ENCODE data around the gene SPTBN4. TPM values are rescaled to one million over a fixed set of nuclear protein-coding genes. Genes with fewer than 3 reads are reported as not detected.

SPTBN4 gene
- total RNA-seq, 1 donor from 2014 or later = 0.41 TPM

- no peak overlapping the region for H3K27ac Mint-ChIP-seq (ENCODE audit: unreplicated experiment)
Observed at GRCh38 chr19:40457048-40457447, 9.8 kb upstream of the SPTBN4 start.

GRCh38 chr19:40457953-40458596 lies 8.7 kb upstream of the SPTBN4 start:
- Histone ChIP-seq H3K4me3 (ENCODE audit: insufficient read depth, low read depth, low read length) (no peak overlapping the region), H3K36me3 (ENCODE audit: insufficient read depth, low read length) (no peaks in the 10 kb centered on the region), H3K4me1 (ENCODE audit: insufficient read depth, low read length) (no peaks in the 10 kb centered on the region), H3K9ac (ENCODE audit: low read length) (no peak overlapping the region), H2AFZ (ENCODE audit: low read depth, low read length) (no peak overlapping the region), H3K4me2 (ENCODE audit: low read length) (no peak overlapping the region), H4K20me1 (ENCODE audit: insufficient read depth, low read length) (no peaks in the 10 kb centered on the region), H3K9me3 (ENCODE audit: insufficient read depth, low read depth, low read length) (no peaks in the 10 kb centered on the region), H3K79me2 (ENCODE audit: insufficient read depth, low read length) (no peaks in the 10 kb centered on the region), H3K27me3 (ENCODE audit: insufficient read depth, low read length) (no peaks in the 10 kb centered on the region), H3K27ac (ENCODE audit: low read depth, low read length) (no peak overlapping the region)
- no peaks in the 10 kb centered on the region for H3K36me3 Mint-ChIP-seq (ENCODE audit: low read depth, unreplicated experiment)
- no peaks in the 10 kb centered on the region for H3K27me3 Mint-ChIP-seq (ENCODE audit: low read depth, unreplicated experiment)
- H3K9me3 Mint-ChIP-seq (ENCODE audit: unreplicated experiment) = no peaks in the 10 kb centered on the region
- DNase-seq (ENCODE audit: low read depth) (no peak), FAIRE-seq (no peak)
- H3K4me3 Mint-ChIP-seq (ENCODE audit: unreplicated experiment) = no peak overlapping the region
- TF ChIP-seq EZH2 (IDR thresholded peaks at IDR 0.05; ENCODE audit: insufficient read depth, low read length) (no peak), CTCF (IDR thresholded peaks at IDR 0.05; ENCODE audit: insufficient read depth, low read depth, low read length) (no peak)
- no peaks in the 10 kb centered on the region for H3K4me1 Mint-ChIP-seq (ENCODE audit: low read depth, unreplicated experiment)
- no peak overlapping the region for H3K27ac Mint-ChIP-seq (ENCODE audit: unreplicated experiment)

More at GRCh38 chr19:40457048-40457447, 9.8 kb upstream of the SPTBN4 start:
- H3K4me3 Mint-ChIP-seq (ENCODE audit: unreplicated experiment) = no peak overlapping the region
- no peak for TF ChIP-seq CTCF (IDR thresholded peaks at IDR 0.05; ENCODE audit: insufficient read depth, low read depth, low read length)
- TF ChIP-seq EZH2 (IDR thresholded peaks at IDR 0.05; ENCODE audit: insufficient read depth, low read length) = no peak
- no peaks in the 10 kb centered on the region for H3K9me3 ChIP-seq (ENCODE audit: insufficient read depth, low read depth, low read length)
- DNase-seq (ENCODE audit: low read depth) = no peak
- H3K4me3 ChIP-seq (ENCODE audit: insufficient read depth, low read depth, low read length) = no peak overlapping the region
- no peaks in the 10 kb centered on the region for H3K9me3 Mint-ChIP-seq (ENCODE audit: unreplicated experiment)
- no peaks in the 10 kb centered on the region for H4K20me1 ChIP-seq (ENCODE audit: insufficient read depth, low read length)
- H3K9ac ChIP-seq (ENCODE audit: low read length) = no peak overlapping the region
- no peak for FAIRE-seq
- H3K36me3 Mint-ChIP-seq (ENCODE audit: low read depth, unreplicated experiment) = no peaks in the 10 kb centered on the region
- H3K4me1 ChIP-seq (ENCODE audit: insufficient read depth, low read length) = no peaks in the 10 kb centered on the region
- no peaks in the 10 kb centered on the region for H3K36me3 ChIP-seq (ENCODE audit: insufficient read depth, low read length)
- H3K27me3 Mint-ChIP-seq (ENCODE audit: low read depth, unreplicated experiment) = no peaks in the 10 kb centered on the region
- no peaks in the 10 kb centered on the region for H3K4me1 Mint-ChIP-seq (ENCODE audit: low read depth, unreplicated experiment)
- H3K27me3 ChIP-seq (ENCODE audit: insufficient read depth, low read length) = no peaks in the 10 kb centered on the region
- H3K79me2 ChIP-seq (ENCODE audit: insufficient read depth, low read length) = no peaks in the 10 kb centered on the region
- H3K4me2 ChIP-seq (ENCODE audit: low read length) = no peak overlapping the region
- no peak overlapping the region for H3K27ac ChIP-seq (ENCODE audit: low read depth, low read length)
- no peak overlapping the region for H2AFZ ChIP-seq (ENCODE audit: low read depth, low read length)

- Histone ChIP-seq H3K4me1 (ENCODE audit: insufficient read depth, low read length) (no peaks in the 10 kb centered on the region), H3K9ac (ENCODE audit: low read length) (no peak overlapping the region), H3K4me3 (ENCODE audit: insufficient read depth, low read depth, low read length) (no peak overlapping the region), H2AFZ (ENCODE audit: low read depth, low read length) (no peak overlapping the region), H3K9me3 (ENCODE audit: insufficient read depth, low read depth, low read length) (no peaks in the 10 kb centered on the region), H4K20me1 (ENCODE audit: insufficient read depth, low read length) (no peaks in the 10 kb centered on the region), H3K27me3 (ENCODE audit: insufficient read depth, low read length) (no peaks in the 10 kb centered on the region), H3K79me2 (ENCODE audit: insufficient read depth, low read length) (no peaks in the 10 kb centered on the region), H3K36me3 (ENCODE audit: insufficient read depth, low read length) (no peaks in the 10 kb centered on the region), H3K4me2 (ENCODE audit: low read length) (no peak overlapping the region), H3K27ac (ENCODE audit: low read depth, low read length) (no peak overlapping the region)
- Mint-ChIP-seq H3K36me3 (ENCODE audit: low read depth, unreplicated experiment) (no peaks in the 10 kb centered on the region), H3K4me1 (ENCODE audit: low read depth, unreplicated experiment) (no peaks in the 10 kb centered on the region), H3K27me3 (ENCODE audit: low read depth, unreplicated experiment) (no peaks in the 10 kb centered on the region), H3K9me3 (ENCODE audit: unreplicated experiment) (no peaks in the 10 kb centered on the region), H3K27ac (ENCODE audit: unreplicated experiment) (no peak overlapping the region), H3K4me3 (ENCODE audit: unreplicated experiment) (no peak overlapping the region)
- no peak for DNase-seq (ENCODE audit: low read depth)
- no peak for FAIRE-seq
- TF ChIP-seq EZH2 (IDR thresholded peaks at IDR 0.05; ENCODE audit: insufficient read depth, low read length) = no peak
- no peak for TF ChIP-seq CTCF (IDR thresholded peaks at IDR 0.05; ENCODE audit: insufficient read depth, low read depth, low read length)
Observed at GRCh38 chr19:40458597-40458974, 8.2 kb upstream of the SPTBN4 start.

All from astrocyte (in vitro differentiated cells and primary cell).